Putamen (tissue), 1 donor: Measurements from ENCODE around the gene NETO1.
A peak's percentile ranks its signal among the peaks of the same experiment; 100 is the strongest.

Source experiments
- DNase-seq: peaks from one replicate; pipeline ENCODE4 v3.0.0-alpha.2; 2016; ENCODE audit warnings: low spot score

The NETO1 gene, protein sequence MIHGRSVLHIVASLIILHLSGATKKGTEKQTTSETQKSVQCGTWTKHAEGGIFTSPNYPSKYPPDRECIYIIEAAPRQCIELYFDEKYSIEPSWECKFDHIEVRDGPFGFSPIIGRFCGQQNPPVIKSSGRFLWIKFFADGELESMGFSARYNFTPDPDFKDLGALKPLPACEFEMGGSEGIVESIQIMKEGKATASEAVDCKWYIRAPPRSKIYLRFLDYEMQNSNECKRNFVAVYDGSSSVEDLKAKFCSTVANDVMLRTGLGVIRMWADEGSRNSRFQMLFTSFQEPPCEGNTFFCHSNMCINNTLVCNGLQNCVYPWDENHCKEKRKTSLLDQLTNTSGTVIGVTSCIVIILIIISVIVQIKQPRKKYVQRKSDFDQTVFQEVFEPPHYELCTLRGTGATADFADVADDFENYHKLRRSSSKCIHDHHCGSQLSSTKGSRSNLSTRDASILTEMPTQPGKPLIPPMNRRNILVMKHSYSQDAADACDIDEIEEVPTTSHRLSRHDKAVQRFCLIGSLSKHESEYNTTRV

DNA sequence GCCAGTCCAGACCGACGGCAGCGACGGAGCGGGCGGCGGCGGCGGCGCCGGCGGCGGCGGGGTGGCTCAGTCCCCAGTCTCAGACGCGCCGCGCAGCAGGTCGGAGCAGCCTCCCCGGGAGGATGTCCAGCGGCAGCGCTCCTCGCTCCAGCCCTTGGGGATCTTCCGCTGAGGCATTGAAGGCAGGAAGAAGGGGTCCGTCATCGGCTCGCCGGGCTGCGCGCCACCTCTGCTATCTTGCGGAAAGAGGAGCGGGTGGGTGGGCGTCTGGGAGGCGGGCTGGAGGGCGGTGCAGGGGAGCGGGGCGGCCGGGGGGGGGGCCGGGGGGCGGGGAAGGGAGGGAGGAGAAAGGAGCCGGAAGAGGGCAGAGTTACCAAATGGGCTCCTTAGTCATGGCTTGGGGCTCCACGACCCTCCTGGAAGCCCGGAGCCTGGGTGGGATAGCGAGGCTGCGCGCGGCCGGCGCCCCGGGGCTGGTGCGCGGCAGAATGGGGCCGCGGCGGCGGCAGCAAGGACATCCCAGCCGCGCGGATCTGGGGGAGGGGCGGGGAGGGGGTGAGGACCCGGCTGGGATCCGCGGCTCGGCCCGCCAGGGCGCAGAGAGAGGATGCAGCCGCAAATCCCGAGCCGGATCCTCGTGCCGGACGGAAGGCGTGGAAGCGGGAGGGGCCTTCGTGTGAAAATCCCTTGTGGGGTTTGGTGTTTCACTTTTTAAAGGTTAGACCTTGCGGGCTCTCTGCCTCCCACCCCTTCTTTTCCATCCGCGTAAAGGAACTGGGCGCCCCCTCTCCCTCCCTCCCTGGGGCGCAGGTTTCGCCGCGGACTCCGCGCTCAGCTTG, at the start of gene NETO1:
Gene NETO1 (minus strand): TSS at position 242 of the 839 bp plus-strand sequence. CDS start 696 bp downstream, outside the sequence.
- no peak for DNase-seq

DNA sequence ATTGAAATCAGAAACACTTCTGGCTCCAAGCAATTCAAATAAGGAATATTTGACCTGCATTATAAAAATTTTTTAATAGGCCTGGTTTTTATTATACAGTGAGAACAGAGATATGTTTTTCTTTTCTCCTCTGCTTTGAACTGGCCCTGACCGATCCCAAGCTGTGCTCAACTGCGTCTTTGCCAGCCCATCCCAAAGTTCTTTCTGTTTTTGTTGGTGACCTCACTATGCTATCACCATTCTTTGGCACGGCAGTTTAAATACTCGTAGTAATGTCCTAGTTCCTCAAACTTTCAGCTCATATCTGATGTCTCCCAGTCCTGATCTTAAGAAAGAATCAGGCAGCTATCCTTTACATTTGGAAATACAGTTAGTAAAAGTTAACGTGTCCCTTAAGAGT, 42.3 kb upstream of the NETO1 start:
- no peak for DNase-seq

DNA sequence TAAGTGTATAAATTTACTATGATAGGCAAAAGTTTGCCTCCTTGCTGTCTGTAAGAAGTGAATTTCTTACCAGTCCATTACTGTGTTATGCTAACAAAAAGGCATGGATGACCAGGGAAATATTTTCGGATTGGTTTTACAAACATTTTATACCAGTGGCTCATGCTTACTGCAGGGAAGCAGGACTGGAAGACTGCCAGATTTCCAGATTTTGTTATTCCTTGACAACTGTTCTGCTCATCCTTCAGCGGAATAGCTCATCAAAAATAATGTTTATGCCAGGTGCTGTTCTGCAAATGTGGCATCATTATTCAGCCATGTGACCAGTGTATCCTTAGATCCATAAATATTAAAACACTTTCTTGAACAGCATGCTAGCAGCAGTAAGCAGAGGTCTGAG, 40.4 kb upstream of the NETO1 start:
- DNase-seq, result no peak

DNA sequence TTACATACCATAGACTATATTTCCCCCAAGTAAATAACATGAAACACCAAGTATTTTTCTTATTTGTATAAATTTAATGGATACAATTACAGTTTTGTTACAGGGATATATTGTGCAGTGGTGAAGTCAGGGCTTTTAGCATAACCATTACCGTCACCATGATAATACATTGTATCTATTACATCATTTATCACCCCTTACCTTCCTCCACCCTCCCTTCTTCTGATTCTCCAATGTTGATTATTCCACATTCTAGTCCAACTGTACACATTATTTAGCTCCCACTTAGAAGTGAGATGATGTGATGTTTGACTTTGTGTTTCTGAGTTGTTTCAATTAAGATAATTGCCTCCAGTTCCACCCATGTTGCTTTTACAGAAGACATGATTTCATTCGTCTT, 35.2 kb upstream of the NETO1 start:
- no peak for DNase-seq

DNA sequence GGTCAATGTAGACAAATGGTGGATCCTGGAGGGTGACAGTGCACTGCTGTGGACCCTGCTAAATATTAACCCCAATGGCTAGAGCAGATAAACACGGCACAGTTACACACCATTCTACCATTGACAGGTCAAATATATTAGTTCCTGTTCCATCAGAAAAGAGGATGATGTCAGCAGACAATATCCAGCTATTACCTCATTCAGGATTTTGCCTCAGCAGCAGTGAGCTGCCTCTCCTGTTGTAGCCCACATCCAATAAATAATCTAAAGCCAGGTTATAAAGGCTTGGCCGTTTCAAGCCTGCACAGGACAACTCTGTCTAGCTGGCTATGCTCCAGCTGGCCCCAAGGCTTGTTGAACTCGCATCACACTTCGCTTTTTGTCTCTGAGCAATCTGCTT, 31.6 kb upstream of the NETO1 start:
- DNase-seq, result no peak

DNA sequence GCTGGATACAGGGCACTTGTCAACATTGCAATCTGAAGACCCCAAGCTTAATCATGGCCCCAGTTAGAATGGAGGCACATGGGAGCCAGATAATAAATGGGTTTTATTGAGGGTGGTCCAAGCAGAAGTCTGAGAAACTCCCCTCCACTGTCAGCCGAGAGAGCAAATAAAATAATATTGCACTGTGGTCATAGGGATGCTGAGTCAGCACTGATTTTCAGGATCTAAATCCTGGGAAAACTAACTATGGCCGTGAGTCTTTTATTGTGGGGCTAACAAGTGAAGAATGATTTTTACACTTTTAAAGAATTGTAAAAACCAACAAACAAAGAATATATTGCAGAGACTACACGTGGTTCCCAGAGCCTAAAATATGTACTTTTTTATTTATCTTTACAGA, 31.1 kb upstream of the NETO1 start:
- DNase-seq, result no peak

DNA sequence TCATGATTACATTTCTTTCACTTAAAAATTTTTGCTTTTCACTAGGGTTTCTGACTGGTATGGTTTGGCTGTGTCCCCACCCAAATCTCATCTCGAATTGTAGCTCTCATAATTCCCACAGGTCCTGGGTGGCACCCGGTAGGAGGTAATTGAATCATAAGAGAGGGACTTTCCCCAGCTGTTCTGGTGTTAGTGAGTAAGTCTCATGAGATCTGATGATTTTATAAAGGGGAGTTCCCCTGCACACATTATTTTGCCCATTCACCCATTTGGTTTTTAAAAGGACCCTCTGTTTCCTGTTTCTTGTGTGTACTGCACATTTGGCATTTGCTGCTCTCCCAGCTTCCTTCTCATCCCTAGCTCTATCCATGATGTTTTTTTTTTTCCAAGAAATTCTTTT, 27.8 kb upstream of the NETO1 start:
- no peak for DNase-seq

DNA sequence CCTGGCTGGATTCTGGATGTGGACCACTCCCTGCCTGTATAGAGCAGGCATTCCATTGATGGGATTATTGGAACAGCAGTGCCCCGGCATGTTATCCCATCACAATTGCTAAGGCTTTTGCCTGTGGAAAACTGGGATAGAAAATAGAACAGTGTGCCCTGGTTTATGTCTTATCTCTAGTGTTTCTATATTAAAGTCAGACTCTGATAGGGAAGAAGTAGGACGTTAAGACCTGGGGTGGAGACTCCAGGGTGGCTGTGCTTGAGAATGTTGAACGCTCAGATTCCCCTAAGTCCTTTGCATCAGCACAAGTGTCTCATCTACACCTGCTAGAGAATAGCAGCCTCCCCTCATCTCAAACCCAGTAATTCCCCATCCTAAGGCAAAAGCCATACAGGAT, 10.8 kb upstream of the NETO1 start:
- DNase-seq, result no peak

DNA sequence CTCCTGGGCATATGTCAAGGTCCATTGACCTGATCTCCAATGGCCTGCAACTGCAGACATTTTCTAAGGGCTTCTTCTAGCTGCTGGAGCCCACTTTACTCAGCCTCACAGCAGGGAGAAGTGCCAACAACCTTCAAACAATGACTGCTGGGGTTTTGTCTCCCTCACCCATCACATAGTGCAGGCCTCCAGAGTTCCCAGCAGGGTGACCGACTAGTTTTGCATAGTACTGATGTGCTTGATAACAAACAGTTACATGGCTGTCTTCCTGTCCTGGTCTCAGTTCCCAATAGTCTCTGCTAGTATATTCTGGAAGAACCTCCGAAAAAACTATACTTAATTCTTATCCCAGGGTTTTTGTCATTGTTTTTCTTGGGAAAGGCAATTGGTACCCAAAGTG, 10.4 kb upstream of the NETO1 start:
- DNase-seq, result no peak

DNA sequence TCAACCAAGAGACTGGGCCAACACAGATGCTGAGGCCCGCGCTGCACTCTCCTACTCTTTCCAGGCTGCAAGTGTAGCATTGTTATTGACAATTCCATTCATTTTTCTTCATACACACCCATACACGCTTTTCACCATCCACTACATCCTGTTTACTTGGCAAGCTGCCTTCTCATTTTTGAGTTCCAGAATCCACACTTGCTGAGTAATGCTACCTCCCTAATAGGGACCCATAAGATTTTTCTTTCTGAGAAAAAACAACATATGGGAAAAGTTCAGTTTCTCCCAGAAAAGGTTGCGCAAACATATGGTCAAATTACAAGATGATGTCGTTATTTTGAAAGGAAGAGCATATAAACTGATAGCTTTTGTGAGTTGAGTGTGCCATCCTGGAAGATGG, 3.3 kb upstream of the NETO1 start:
- DNase-seq, result no peak

DNA sequence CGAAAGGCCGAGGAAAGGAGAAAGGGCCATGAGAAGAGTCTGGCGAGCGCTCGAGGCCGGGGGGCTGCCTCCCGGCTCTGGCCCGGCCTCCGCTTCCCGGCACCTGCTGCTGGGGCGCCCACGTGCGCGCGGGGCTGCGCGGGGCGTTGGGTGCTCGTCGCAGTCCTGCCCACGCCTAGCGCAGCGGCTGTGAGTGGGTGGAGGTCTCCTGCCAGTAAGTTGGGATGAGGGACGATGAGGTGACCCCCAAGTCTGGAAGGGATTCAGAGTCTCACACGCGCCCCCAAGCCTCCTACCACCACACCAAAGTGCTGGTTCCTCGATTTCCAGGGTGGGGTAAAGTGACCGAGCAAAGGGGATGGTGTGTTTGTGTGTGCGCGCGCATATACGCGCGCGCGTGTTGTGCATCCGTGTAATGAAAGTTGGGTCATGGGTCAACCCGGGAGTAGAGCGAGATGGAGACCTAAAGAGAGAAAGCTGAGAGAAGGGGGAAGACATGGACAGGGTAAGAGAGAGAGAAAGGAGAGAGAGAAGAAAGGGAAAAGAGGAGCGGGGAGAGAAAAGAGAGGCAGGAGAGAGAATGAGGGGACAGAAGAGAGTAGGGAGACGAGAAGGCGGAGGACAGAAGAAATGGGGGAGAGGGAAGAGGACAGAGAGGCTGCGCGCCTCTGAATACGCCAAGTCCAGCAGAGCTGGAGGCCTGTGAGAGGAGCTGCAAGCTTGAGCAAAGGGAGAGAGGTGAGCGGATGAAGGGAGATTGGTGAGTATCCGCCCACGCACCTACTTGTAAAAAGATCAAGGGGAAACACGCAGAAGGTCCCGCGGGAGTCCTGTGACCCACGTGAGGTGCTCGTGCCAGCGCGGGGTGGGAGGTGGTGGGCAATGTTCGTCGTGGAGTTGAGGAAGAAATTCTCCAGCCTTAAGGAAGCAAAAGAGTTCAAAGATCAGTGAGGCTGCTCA, 1.7 kb upstream of the NETO1 start:
- DNase-seq, result no peak

DNA sequence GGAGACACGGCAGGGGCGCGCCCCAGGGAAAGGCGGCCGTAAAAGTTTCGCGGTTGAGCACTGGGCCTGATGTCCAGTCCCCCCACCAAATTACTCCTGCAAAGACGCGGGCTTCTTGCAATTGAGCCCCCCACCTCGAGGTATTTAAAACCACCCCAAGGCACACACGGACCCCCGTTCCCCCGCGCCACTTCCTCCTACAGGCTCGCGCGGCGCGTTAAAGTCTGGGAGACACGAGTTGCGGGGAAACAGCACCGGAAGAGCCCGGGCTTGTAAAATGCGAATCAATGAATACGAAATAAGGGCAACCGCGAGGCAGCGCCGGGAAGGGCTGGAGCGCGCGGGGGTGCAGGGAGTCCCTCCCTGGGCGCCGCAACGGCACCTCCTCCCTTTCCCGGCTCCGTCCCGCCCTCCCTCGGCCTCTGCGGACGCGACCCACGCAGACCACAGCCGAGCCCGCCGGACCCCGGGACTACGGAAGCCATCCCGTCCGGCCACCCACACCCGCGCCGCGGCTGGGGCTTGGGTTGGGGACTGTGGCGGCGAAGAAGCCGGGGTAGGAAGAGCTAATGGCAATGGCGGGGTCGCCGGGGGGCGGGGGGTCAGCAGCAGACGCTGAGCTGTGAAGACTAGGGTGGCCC, 918 bp upstream of the NETO1 start:
- no peak for DNase-seq

DNA sequence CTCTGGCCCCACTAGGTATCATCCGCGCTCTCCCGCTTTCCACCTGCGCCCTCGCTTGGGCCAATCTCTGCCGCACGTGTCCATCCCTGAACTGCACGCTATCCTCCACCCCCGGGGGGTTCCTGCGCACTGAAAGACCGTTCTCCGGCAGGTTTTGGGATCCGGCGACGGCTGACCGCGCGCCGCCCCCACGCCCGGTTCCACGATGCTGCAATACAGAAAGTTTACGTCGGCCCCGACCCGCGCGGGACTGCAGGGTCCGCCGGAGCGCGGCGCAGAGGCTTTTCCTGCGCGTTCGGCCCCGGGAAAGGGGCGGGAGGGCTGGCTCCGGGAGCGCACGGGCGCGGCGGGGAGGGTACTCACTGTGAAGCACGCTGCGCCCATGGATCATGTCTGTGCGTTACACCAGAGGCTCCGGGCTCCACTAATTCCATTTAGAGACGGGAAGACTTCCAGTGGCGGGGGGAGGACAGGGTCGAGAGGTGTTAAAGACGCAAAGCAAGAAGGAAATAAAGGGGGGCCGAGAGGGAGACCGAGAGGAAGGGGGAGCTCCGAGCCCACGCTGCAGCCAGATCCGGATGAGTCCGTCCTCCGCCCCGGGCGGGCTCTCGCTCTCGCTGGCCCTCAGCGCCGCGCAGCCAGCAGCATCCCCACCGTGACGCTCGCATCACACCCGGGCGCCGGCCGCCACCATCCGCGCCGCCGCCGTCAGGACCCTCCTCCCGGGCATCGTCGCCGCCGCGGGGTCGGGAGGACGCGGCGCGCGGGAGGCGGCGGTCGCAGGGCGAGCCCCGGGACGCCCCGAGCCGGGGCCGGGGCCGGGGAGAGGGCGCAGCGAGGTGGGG, 664 bp downstream of the NETO1 start:
- no peak for DNase-seq

DNA sequence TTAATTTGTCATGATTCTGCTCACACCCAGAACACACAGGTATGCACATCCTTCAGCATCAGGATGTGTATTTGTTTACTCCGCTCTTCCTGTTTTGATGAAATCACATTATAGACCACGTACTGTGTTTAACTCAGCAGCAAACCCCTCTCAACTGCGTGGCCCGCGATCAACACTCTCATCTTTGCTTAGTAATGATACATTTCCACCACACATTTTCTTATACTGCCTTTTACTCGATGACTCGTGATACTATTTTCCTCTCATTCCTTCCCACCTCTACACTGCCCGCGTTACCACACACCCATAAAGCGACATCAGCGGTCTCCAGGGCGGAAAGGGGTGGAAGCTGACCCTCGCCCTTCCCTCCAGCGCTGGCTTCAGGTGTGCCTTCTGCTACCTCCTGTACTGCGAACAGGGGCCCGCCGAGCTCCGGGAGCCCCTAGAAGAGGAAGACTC, 1.3 kb downstream of the NETO1 start:
- DNase-seq, result no peak

DNA sequence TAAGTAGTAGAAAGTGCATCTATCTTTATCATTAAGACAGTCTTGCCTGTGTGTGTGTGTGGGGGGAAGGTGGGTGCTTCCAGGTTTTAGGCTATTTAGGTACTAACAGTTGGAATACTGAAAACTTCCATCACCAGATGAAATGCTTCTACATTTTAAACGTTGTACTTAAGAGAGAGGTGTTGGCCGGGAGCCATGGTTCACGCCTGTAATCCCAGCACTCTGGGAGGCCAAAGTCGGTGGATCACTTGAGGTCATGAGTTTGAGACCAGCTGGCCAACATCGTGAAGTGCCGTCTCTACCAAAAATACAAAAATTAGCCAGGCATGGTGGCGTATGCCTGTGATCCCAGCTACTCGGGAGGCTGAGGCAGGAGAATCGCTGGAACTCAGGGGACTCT, 4.0 kb downstream of the NETO1 start:
- DNase-seq, result no peak

DNA sequence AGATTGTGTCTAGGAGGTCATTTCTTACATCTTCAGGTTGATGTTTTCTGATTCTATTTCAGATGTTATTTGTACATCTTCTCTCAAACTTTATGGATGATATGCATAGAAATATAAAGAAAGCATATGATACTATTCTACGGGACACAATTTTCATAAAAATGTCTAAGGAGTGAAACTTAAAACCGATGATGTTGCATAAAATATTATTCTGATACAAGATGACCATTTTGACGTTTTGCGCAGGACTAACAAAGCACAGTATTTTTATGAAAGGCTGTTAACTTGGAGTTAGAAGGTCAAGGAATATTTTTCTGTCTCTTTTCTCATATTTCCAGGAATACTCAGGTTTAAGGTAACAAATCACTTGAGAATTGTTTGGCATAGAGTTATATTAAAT, 8.7 kb downstream of the NETO1 start:
- no peak for DNase-seq

DNA sequence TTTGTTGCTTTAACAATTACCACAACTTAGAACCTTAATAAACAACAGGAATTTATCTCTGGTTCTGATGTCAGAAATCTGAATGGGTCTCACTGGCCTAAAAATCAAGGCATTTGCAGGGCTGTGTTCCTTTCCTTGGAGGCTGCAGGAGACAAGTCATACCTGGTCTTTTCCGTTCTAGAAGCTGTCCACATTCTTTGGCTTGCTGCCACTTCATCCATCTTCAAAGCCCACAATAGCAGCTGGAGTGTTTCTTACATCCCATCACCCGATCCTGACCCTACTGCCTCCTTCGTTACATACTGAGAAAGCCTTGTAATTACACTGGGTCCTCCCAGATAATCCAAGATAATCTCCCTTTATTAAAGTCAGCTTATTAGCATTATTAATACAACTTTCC, 18.1 kb downstream of the NETO1 start:
- DNase-seq, result no peak

DNA sequence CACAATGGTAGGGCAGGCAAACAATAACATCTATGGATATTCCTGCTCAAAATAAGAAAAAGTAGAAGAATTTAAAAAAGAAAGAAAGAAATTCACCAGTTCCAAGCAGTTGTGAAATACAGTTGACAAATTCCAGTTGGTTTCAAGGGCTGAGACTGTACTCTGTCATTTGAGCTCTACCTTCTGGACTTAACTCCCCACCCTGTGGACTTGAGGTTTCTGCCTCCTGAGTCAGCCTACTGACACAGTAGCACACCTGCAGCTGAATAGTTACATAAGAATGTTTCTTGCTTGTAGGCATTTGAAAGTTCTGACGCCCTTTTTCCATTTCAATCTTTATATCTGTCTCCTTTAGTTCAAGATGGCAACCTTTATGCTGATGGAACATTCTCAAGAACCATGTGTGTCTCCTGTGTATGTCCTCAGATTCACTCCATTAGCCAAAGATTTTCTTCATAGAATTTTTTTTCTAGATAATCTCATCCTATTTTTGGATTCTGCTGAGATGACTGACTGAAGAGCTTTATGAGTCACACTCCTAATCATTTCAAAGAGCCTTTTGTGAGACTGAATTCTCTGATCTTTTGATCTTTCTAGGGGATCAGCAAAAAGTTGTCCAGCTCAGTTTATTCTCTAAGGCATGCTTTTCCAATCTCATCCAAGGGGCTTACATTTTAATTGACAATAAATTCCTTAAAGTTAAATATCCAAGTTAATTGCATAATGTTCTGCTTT, 19.1 kb downstream of the NETO1 start:
- DNase-seq, result peak; percentile 37

DNA sequence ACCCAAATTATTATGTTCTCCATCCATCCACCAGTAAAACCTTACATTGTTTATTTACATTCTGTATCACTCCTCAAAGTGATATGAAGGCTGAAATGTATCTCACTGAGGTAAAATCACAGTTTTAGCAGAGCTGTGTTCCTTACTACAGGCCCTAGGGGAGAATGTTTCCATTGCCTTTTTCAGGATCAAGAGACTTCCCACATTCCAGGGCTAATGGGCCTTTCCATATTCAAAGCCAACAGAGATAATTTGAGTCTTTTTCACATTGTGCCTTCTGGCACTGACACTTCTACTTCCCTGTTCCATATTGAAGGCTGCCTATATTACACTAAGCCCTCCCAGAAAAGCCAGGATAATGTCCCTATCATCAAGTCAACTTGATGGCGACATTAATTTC, 20.0 kb downstream of the NETO1 start:
- no peak for DNase-seq
